PC-3 (cell line): ENCODE data around the gene MAST2. TPM values are rescaled to one million over a fixed set of nuclear protein-coding genes. Genes with fewer than 3 reads are reported as not detected.
"Not testable (repeated sequence)": the region's sequence is repeated elsewhere in the genome, so short reads cannot be mapped to it uniquely, and the experiment has no call there.

Source experiments
- ATAC-seq: fragments of 200-7000 bp; cut with Tn5 transposase; 2 replicates; pipeline ENCODE4 v1.9.1; 2020; ENCODE audit warnings: mild to moderate bottlenecking, moderate library complexity
- BruUV-seq: library from RNA; stranded (reverse); fragments of 400-500 nt; replicated peaks from 2 replicates; lab custom pipeline; 2021; lab: Mats Ljungman, UMichigan
- CTCF ChIA-PET: fragments of 300-600 bp; sonication (Branson Sonifier 250); formaldehyde crosslinking; loops from one replicate; lab custom pipeline; 2022; ENCODE audit warnings: antibody characterized with exemption; lab: Charles Lee
- POLR2A ChIA-PET: fragments of 300-600 bp; sonication (Branson Sonifier 250); formaldehyde crosslinking; loops from one replicate; lab custom pipeline; 2022; ENCODE audit warnings: antibody characterized with exemption; ENCODE audit not compliant: unreplicated experiment; lab: Charles Lee
- DNase-seq: peaks from one replicate; pipeline ENCODE4 v3.0.0-alpha.2; 2015
- H2AFZ ChIP-seq: fragments of 300-600 bp; sonication (generic); 2 replicates; pipeline ENCODE4 v1.6.0; 2016; ENCODE audit warnings: antibody characterized with exemption, low read length
- H3F3A ChIP-seq: fragments of 300-600 bp; sonication (generic); one replicate; pipeline ENCODE4 v1.6.0; 2017; ENCODE audit warnings: antibody characterized with exemption, low read length, control low read depth, mild to moderate bottlenecking; ENCODE audit not compliant: unreplicated experiment
- H3K27ac ChIP-seq: fragments of 300-600 bp; sonication (generic); 2 replicates; pipeline ENCODE4 v1.5.1; 2016; ENCODE audit warnings: mild to moderate bottlenecking, low read length
- H3K27me3 ChIP-seq: fragments of 300-600 bp; sonication (generic); 2 replicates; pipeline ENCODE4 v1.6.1; 2016; ENCODE audit warnings: low read length, mixed read lengths
- H3K36me3 ChIP-seq: fragments of 300-600 bp; sonication (generic); 2 replicates; pipeline ENCODE4 v1.6.1; 2016; ENCODE audit warnings: low read depth, mixed run types, low read length, mixed read lengths
- H3K4me1 ChIP-seq: fragments of 300-600 bp; sonication (generic); 2 replicates; pipeline ENCODE4 v1.5.1; 2016; ENCODE audit warnings: low read length; ENCODE audit not compliant: insufficient read depth
- H3K4me2 ChIP-seq: fragments of 300-600 bp; sonication (generic); 2 replicates; pipeline ENCODE4 v1.6.0; 2016; ENCODE audit warnings: low read length
- H3K4me3 ChIP-seq: fragments of 300-600 bp; sonication (generic); 2 replicates; pipeline ENCODE4 v1.5.1; 2016; ENCODE audit warnings: mild to moderate bottlenecking, low read length, mixed read lengths
- H3K79me2 ChIP-seq: fragments of 300-600 bp; sonication (generic); 2 replicates; pipeline ENCODE4 v1.6.1; 2017; ENCODE audit warnings: low read length, mixed read lengths
- H3K9ac ChIP-seq: fragments of 300-600 bp; sonication (generic); 2 replicates; pipeline ENCODE4 v1.6.0; 2016; ENCODE audit warnings: mild to moderate bottlenecking, low read length
- H3K9me2 ChIP-seq: fragments of 300-600 bp; sonication (generic); replicated peaks from 2 replicates; pipeline ENCODE4 v1.6.1; 2016; ENCODE audit warnings: mixed run types, low read length, mixed read lengths
- H3K9me3 ChIP-seq: fragments of 300-600 bp; sonication (generic); 2 replicates; pipeline ENCODE4 v1.6.1; 2016; ENCODE audit warnings: low read length, mixed read lengths
- H4K20me1 ChIP-seq: fragments of 300-600 bp; sonication (generic); 2 replicates; pipeline ENCODE4 v1.6.1; 2016; ENCODE audit warnings: low read length, mixed read lengths
- CTCF ChIP-seq: fragments of 300-600 bp; sonication (generic); conservative IDR thresholded peaks from 2 replicates; pipeline ENCODE4 v1.5.1; 2017; ENCODE audit warnings: antibody characterized with exemption, low read depth, mild to moderate bottlenecking, low read length
- EZH2 ChIP-seq: fragments of 300-600 bp; sonication (generic); IDR thresholded peaks from one replicate; pipeline ENCODE4 v1.6.1; 2017; ENCODE audit warnings: antibody characterized with exemption, mild to moderate bottlenecking, low read length; ENCODE audit not compliant: unreplicated experiment
- EZH2phosphoT487 ChIP-seq: fragments of 300-600 bp; sonication (generic); IDR thresholded peaks from 2 replicates; pipeline ENCODE4 v1.6.1; 2018; ENCODE audit warnings: mild to moderate bottlenecking, antibody characterized with exemption, low read length, borderline replicate concordance
- intact Hi-C: fragments of 100-400 bp; cut with micrococcal nuclease; formaldehyde crosslinking; loops from 2 replicates; pipeline ENCODE4 v1.9.0; 2023
- total RNA-seq: library from RNA; depleted of rRNA; stranded (reverse); fragments of >200 nt; gene quantifications from 2 replicates; pipeline ENCODE4 v1.2.3, GENCODE V29; 2014

Gene MAST2
- total RNA-seq, 1 experiment from 2014 or later = 29.3 TPM

DNA sequence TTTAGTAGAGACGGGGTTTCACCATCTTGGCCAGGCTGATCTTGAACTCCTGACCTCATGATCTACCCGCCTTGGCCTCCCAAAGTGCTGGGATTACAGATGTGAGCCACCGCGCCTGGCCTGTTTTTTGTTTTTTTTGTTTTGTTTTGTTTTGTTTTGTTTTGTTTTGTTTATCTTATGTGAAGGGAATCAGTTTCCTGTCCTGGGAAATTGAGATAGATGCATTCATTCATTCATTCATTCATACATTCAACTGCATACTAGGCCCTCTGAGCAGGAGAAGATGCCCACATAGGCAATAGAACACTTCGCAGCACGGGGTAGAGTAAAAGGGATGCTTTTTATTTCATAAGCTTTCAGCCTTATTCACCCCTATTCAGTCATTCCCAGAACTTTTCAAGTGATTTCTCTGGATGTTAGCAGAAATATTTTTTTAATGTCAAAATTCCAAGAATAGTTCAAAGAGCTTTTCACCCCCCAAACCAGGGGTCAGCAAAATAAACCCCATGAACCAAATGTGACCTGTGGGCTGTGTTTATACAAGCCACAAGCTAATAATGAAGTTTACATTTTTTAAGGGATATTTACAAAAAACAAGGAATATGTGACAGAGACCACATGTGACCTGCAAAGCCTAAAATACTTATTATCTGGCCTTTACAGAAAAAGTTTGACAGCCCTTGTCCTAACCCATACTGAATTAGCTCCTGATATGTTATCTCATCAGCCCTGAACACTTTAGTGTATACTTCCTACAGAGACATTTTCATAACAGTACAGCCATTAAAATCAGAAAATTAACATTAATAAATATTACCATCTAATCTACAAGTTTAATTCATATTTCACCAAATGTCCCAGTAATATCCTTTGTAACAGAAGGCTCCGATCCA lies 127.1 kb downstream of the MAST2 start:
- H3K36me3 ChIP-seq = no peaks in the 10 kb centered on the region
- no peak overlapping the region for H2AFZ ChIP-seq
- ATAC-seq (no peak), DNase-seq (no peak)
- ChIA-PET CTCF (no interaction called here), POLR2A (no interaction called here)
- TF ChIP-seq EZH2 = no peak
- no peak for TF ChIP-seq EZH2phosphoT487
- TF ChIP-seq CTCF = no peak
- no TSS peak for BruUV-seq
- no peak overlapping the region for H3K9ac ChIP-seq
- H4K20me1 ChIP-seq = no peaks in the 10 kb centered on the region
- H3F3A ChIP-seq = peaks cover 10% of the 10 kb centered on the region
- H3K79me2 ChIP-seq = peaks cover 8% of the 10 kb centered on the region; the same call in 1 of the 2 replicates
- intact Hi-C loops = no loop called here
- H3K4me3 ChIP-seq = no peak overlapping the region
- H3K27ac ChIP-seq = no peak overlapping the region
- no peak overlapping the region for H3K4me2 ChIP-seq
- H3K9me2 ChIP-seq = no peaks in the 10 kb centered on the region
- no peaks in the 10 kb centered on the region for H3K27me3 ChIP-seq
- peaks cover 20% of the 10 kb centered on the region for H3K4me1 ChIP-seq
- no peaks in the 10 kb centered on the region for H3K9me3 ChIP-seq

GRCh38 chr1:45932205-45932604 lies 128.8 kb downstream of the MAST2 start:
- H4K20me1 ChIP-seq, H3K9me2 ChIP-seq, H3K36me3 ChIP-seq, BruUV-seq, POLR2A ChIA-PET, H3K79me2 ChIP-seq, ATAC-seq, H3K4me3 ChIP-seq, intact Hi-C loops, DNase-seq, H3K9ac ChIP-seq, CTCF ChIA-PET, H2AFZ ChIP-seq, H3K4me2 ChIP-seq, H3K27me3 ChIP-seq, H3K9me3 ChIP-seq, H3K27ac ChIP-seq, H3F3A ChIP-seq: not testable (repeated sequence)
- peaks cover 20% of the 10 kb centered on the region for H3K4me1 ChIP-seq

GRCh38 chr1:45934947-45935346 lies 131.5 kb downstream of the MAST2 start:
- Histone ChIP-seq H3K27me3 (no peaks in the 10 kb centered on the region), H3K4me1 (0 out of 2 replicates have a peak, but pooled peaks cover under 1% of the 10 kb centered on the region), H3K4me2 (no peak overlapping the region), H2AFZ (no peak overlapping the region), H3F3A (no peaks in the 10 kb centered on the region), H4K20me1 (no peaks in the 10 kb centered on the region), H3K9me2 (no peaks in the 10 kb centered on the region), H3K79me2 (peaks cover 8% of the 10 kb centered on the region; the same call in 1 of the 2 replicates), H3K36me3 (no peaks in the 10 kb centered on the region), H3K4me3 (no peak overlapping the region), H3K27ac (no peak overlapping the region), H3K9me3 (no peaks in the 10 kb centered on the region), H3K9ac (no peak overlapping the region)
- no TSS peak for BruUV-seq
- ChIA-PET CTCF (no interaction called here), POLR2A (no interaction called here)
- TF ChIP-seq EZH2 (no peak), EZH2phosphoT487 (no peak), CTCF (no peak)
- intact Hi-C loops = no loop called here
- ATAC-seq = no peak
- no peak for DNase-seq
